ENCODE results near the gene APLP2. TPM values are rescaled to one million over a fixed set of nuclear protein-coding genes. Genes with fewer than 3 reads are reported as not detected.
A peak's percentile ranks its signal among the peaks of the same experiment; 100 is the strongest.
"Not testable (repeated sequence)": the region's sequence is repeated elsewhere in the genome, so short reads cannot be mapped to it uniquely, and the experiment has no call there.

APLP2 gene
- total RNA-seq, result 100 to 1,000 TPM; 821 to 864 TPM
- 422 TPM for polyA plus RNA-seq (2013, experiment 1 of 2)
- polyA plus RNA-seq (2013, experiment 2 of 2), result 467 TPM
- long read RNA-seq, experiment 1, transcript APLP2-203 (17 exons, 3,270 nt), result minor isoform, 29 of 363 reads
- long read RNA-seq, experiment 1, transcript APLP2-215 (3 exons, 1,322 nt), result minor isoform, 11 of 363 reads
- long read RNA-seq, experiment 1, transcript APLP2-201 (18 exons, 3,727 nt), result minor isoform, 13 of 363 reads
- long read RNA-seq, experiment 1, transcript APLP2-210 (16 exons, 2,530 nt), result major isoform, 40 of 363 reads
- long read RNA-seq, experiment 1, partial matches to known transcripts, result 234 of 363 reads
- long read RNA-seq, experiment 1, other reads (novel, unspliced or antisense), result 26 of 363 reads
- long read RNA-seq, experiment 2, transcript APLP2-203 (17 exons, 3,270 nt), result major isoform, 943 of 2,490 reads
- long read RNA-seq, experiment 2, transcript APLP2-201 (18 exons, 3,727 nt), result minor isoform, 281 of 2,490 reads
- long read RNA-seq, experiment 2, transcript APLP2-210 (16 exons, 2,530 nt), result minor isoform, 660 of 2,490 reads
- long read RNA-seq, experiment 2, transcript APLP2-207 (2 exons, 1,590 nt), result minor isoform, 11 of 2,490 reads
- long read RNA-seq, experiment 2, partial matches to known transcripts, result 298 of 2,490 reads
- long read RNA-seq, experiment 2, other reads (novel, unspliced or antisense), result 284 of 2,490 reads
- long read RNA-seq, experiment 3, transcript APLP2-210 (16 exons, 2,530 nt), result minor isoform, 547 of 2,013 reads
- long read RNA-seq, experiment 3, transcript APLP2-203 (17 exons, 3,270 nt), result major isoform, 825 of 2,013 reads
- long read RNA-seq, experiment 3, transcript APLP2-201 (18 exons, 3,727 nt), result minor isoform, 218 of 2,013 reads
- long read RNA-seq, experiment 3, partial matches to known transcripts, result 161 of 2,013 reads
- long read RNA-seq, experiment 3, other reads (novel, unspliced or antisense), result 253 of 2,013 reads
- long read RNA-seq, experiment 4, transcript APLP2-210 (16 exons, 2,530 nt), result minor isoform, 42 of 272 reads
- long read RNA-seq, experiment 4, transcript APLP2-203 (17 exons, 3,270 nt), result major isoform, 51 of 272 reads
- long read RNA-seq, experiment 4, transcript APLP2-201 (18 exons, 3,727 nt), result minor isoform, 18 of 272 reads
- long read RNA-seq, experiment 4, partial matches to known transcripts, result 146 of 272 reads
- long read RNA-seq, experiment 4, other reads (novel, unspliced or antisense), result 14 of 272 reads

- H3K27ac Mint-ChIP-seq, result peak within 1 kb of the TSS; percentile 92
- no peaks in the 10 kb centered on the region for H3K9me3 ChIP-seq (ENCODE audit: control insufficient read depth, low read length)
- 0% methylated on average over 51 of the region's 51 CpGs; no CpG with 5 or more reads in 1 of the 2 experiments for WGBS, 2 experiments (ENCODE audit: insufficient coverage in 1 of 2, insufficient read length in 1 of 2)
These were observed at the start of gene APLP2 for GRCh38 chr11:130069659-130070108. Gene APLP2 (plus strand): TSS chr11:130069894. CDS start chr11:130069978, 84 bp downstream.

GRCh38 chr11:130020323-130020722 is 49.4 kb upstream of the APLP2 start:
- Mint-ChIP-seq H3K4me1 (no peaks in the 10 kb centered on the region), H3K27me3 (ENCODE audit: insufficient read depth) (no peaks in the 10 kb centered on the region), H3K4me3 (no peak overlapping the region), H3K9me3 (peaks cover 21% of the 10 kb centered on the region), H3K36me3 (ENCODE audit: low read depth) (no peaks in the 10 kb centered on the region), H3K27ac (no peak overlapping the region)
- H3K9ac ChIP-seq (ENCODE audit: extremely low read depth, low read length, poor library complexity, severe bottlenecking), result no peak overlapping the region
- WGBS, 2 experiments (ENCODE audit: insufficient coverage in 1 of 2, insufficient read length in 1 of 2), result 76 to 88% methylated on average over 4 of the region's 4 CpGs
- no peak overlapping the region for H3K4me3 ChIP-seq (ENCODE audit: low read length)
- no peaks in the 10 kb centered on the region for H3K27me3 ChIP-seq (ENCODE audit: control insufficient read depth, insufficient read depth, low read length, poor library complexity, severe bottlenecking)
- no peak for TF ChIP-seq CTCF (conservative IDR thresholded peaks at IDR 0.05)
- DNase-seq, result peak; percentile 51
- no peak overlapping the region for H3K27ac ChIP-seq (ENCODE audit: low read depth, low read length)
- no peaks in the 10 kb centered on the region for H3K4me1 ChIP-seq (ENCODE audit: control insufficient read depth, insufficient read depth, low read length)
- H3K36me3 ChIP-seq (ENCODE audit: control insufficient read depth, insufficient read depth, low read length), result no peaks in the 10 kb centered on the region
- H3K9me3 ChIP-seq (ENCODE audit: control insufficient read depth, low read length), result peaks cover 5% of the 10 kb centered on the region

More at GRCh38 chr11:130069659-130070108, at the start of gene APLP2:
- TF ChIP-seq CTCF (conservative IDR thresholded peaks at IDR 0.05), result no peak
- Mint-ChIP-seq H3K9me3 (no peaks in the 10 kb centered on the region), H3K27me3 (ENCODE audit: insufficient read depth) (peaks cover 14% of the 10 kb centered on the region), H3K4me1 (peaks cover 26% of the 10 kb centered on the region), H3K4me3 (peak within 1 kb of the TSS; percentile 79), H3K36me3 (ENCODE audit: low read depth) (peaks cover 4% of the 10 kb centered on the region)
- H3K27ac ChIP-seq (ENCODE audit: low read depth, low read length), result peak within 1 kb of the TSS; percentile 91
- peaks cover 14% of the 10 kb centered on the region for H3K36me3 ChIP-seq (ENCODE audit: control insufficient read depth, insufficient read depth, low read length)
- DNase-seq, result peak; percentile 99
- peak within 1 kb of the TSS; percentile 74 for H3K9ac ChIP-seq (ENCODE audit: extremely low read depth, low read length, poor library complexity, severe bottlenecking)
- H3K4me3 ChIP-seq (ENCODE audit: low read length), result peak within 1 kb of the TSS; percentile 97
- H3K27me3 ChIP-seq (ENCODE audit: control insufficient read depth, insufficient read depth, low read length, poor library complexity, severe bottlenecking), result no peaks in the 10 kb centered on the region
- peaks cover 4% of the 10 kb centered on the region for H3K4me1 ChIP-seq (ENCODE audit: control insufficient read depth, insufficient read depth, low read length)

- H3K9ac ChIP-seq (ENCODE audit: extremely low read depth, low read length, poor library complexity, severe bottlenecking); H3K36me3 Mint-ChIP-seq (ENCODE audit: low read depth); H3K27me3 ChIP-seq (ENCODE audit: control insufficient read depth, insufficient read depth, low read length, poor library complexity, severe bottlenecking); H3K4me1 ChIP-seq (ENCODE audit: control insufficient read depth, insufficient read depth, low read length); H3K4me3 ChIP-seq (ENCODE audit: low read length); H3K4me1 Mint-ChIP-seq; DNase-seq; H3K9me3 ChIP-seq (ENCODE audit: control insufficient read depth, low read length); H3K27ac ChIP-seq (ENCODE audit: low read depth, low read length); H3K27me3 Mint-ChIP-seq (ENCODE audit: insufficient read depth); H3K36me3 ChIP-seq (ENCODE audit: control insufficient read depth, insufficient read depth, low read length); H3K27ac Mint-ChIP-seq; H3K4me3 Mint-ChIP-seq: not testable (repeated sequence)
- WGBS, 2 experiments (ENCODE audit: insufficient coverage in 1 of 2, insufficient read length in 1 of 2), result 95 to 99% methylated on average over 16 to 38 of the region's 38 CpGs
- H3K9me3 Mint-ChIP-seq, result peaks cover 11% of the 10 kb centered on the region
These were observed 48.1 kb upstream of the APLP2 start for GRCh38 chr11:130021606-130022005.
